ENCODE data around the gene FGF6.

FGF6 gene

DNA sequence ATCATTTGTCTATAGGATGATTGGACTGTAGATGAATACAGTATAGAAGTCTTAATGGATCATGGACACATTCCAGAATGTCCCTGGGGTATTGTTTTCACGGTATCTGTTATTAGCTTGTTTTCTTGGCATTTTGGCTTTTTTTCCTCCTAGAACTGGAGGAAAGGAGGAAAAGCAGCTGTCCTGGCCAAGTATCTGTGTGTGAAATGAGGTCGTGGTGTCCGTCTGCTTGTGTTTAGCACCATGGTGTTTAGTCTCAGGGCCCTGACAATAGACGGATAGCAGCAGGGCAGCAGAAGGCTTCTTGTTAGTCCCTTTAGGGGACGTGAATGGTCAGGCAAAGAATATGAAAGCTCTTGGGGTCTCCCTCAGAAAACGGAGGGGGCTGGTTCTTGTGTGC, 21.2 kb downstream of the FGF6 start:
- no peak for DNase-seq (ENCODE audit: extremely low spot score)
- ChIA-PET POLR2A (no interaction called here), CTCF (interaction anchor here (2.2 kb wide), 1 partner anchor 13 kb away, joined by 7 read pairs; no protein-coding TSS in a partner anchor)
- TF ChIP-seq, protein P1, sequence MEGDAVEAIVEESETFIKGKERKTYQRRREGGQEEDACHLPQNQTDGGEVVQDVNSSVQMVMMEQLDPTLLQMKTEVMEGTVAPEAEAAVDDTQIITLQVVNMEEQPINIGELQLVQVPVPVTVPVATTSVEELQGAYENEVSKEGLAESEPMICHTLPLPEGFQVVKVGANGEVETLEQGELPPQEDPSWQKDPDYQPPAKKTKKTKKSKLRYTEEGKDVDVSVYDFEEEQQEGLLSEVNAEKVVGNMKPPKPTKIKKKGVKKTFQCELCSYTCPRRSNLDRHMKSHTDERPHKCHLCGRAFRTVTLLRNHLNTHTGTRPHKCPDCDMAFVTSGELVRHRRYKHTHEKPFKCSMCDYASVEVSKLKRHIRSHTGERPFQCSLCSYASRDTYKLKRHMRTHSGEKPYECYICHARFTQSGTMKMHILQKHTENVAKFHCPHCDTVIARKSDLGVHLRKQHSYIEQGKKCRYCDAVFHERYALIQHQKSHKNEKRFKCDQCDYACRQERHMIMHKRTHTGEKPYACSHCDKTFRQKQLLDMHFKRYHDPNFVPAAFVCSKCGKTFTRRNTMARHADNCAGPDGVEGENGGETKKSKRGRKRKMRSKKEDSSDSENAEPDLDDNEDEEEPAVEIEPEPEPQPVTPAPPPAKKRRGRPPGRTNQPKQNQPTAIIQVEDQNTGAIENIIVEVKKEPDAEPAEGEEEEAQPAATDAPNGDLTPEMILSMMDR (IDR thresholded peaks at IDR 0.05; ENCODE audit: control extremely low read depth, extremely low read depth, low read depth, missing control alignments): no peak

DNA sequence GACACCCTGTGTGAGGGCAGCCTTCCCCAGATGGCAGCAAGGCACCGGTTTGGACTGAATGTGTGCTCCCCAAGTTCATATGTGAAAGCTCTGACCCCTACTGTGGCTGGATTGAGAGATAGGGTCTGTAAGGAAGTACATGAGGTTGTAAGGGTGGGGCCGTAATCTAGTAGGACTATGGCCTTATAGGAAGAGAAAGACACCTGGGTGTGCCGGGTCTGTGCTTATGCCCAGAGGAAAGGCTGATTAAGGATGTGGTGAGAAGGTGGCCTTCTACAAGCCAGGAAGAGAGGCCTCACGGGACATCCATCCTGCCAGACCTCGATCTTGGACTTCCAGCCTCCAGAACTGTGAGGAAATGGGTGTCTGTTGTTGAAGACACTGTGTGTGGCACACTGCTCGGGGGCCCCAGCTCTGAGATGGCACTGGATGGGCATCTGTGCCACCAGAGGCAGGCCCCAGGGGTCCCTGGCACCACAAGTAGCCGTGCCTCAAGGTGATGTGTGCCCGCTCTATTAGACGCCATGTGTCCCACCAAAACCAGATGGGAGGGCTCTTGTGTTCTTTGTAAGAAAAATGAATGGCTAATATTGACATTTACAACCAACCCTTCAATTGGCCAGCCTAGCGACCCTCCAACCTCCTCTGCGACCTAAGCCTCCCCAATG, 22.0 kb downstream of the FGF6 start:
- TF ChIP-seq, protein P1 (IDR thresholded peaks at IDR 0.05; ENCODE audit: control extremely low read depth, extremely low read depth, low read depth, missing control alignments): no peak
- no peak for DNase-seq (ENCODE audit: extremely low spot score)
- POLR2A ChIA-PET: interaction anchor here (0.7 kb wide), 1 partner anchor 436 kb away, joined by 9 read pairs; no protein-coding TSS in a partner anchor
- CTCF ChIA-PET: interaction anchor here (1.3 to 4.4 kb wide), 5 partner anchors 12 to 334 kb away, joined by 3 to 23 read pairs (median 7); no protein-coding TSS in a partner anchor

DNA sequence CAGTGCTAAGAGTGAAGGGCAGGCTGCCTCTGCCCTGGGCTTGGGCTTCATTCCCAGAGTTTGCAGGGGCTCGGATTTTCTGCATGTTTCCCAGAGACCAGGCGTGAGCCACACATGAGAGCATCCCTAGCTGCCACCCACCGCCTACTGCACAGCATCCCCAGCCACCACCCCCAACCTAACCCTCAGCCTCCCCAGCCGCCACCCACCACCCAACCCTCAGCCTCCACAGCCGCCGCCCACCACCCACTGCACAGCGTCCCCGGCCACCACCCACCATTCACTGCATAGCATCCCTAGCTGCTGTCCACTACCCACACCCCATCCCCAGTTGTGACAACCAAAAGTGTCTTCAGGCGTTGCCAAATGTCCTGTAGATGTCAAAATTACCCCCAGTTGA, 22.6 kb downstream of the FGF6 start:
- ChIA-PET POLR2A (interaction anchor here (0.7 kb wide), 1 partner anchor 435 kb away, joined by 9 read pairs; no protein-coding TSS in a partner anchor), CTCF (interaction anchor here (1.2 to 4.4 kb wide), 9 partner anchors 9 to 537 kb away, joined by 3 to 37 read pairs (median 7); no protein-coding TSS in a partner anchor)
- DNase-seq (ENCODE audit: extremely low spot score): no peak
- TF ChIP-seq, protein P1 (IDR thresholded peaks at IDR 0.05; ENCODE audit: control extremely low read depth, extremely low read depth, low read depth, missing control alignments): no peak

GRCh38 chr12:4421590-4422031, 24.0 kb downstream of the FGF6 start:
- CTCF ChIA-PET: interaction anchor here (0.6 to 4.4 kb wide), 19 partner anchors 10 to 535 kb away, joined by 3 to 37 read pairs (median 4); no protein-coding TSS in a partner anchor
- TF ChIP-seq, protein P1 (IDR thresholded peaks at IDR 0.05; ENCODE audit: control extremely low read depth, extremely low read depth, low read depth, missing control alignments): peak; percentile 42
- DNase-seq (ENCODE audit: extremely low spot score): peak; percentile 72
- POLR2A ChIA-PET: no interaction called here

DNA sequence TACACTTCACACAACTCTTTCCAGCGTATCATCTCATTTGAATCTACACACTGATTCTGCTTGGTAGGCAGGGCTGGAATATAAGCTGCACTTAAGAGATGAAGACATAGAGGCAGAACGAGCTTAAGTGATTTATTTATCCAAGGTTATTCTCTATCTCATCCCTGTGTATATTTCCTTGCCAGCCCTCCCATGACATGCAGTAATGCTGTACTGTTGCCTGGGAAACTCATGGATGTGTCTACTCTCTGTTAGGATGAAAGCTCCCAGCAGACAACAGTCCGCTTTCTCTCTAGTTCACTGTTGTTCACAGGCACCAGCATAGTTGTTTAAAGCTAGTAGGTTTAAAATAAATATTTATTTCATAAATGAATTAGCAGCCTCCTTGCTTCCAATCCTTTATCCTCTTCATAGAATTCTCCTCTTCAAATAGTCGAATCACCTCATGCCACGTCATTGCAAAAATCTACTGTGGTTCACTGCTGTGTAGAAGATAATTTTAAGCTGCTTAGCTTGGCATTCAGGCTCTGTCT, 25.4 kb downstream of the FGF6 start:
- TF ChIP-seq, protein P1 (IDR thresholded peaks at IDR 0.05; ENCODE audit: control extremely low read depth, extremely low read depth, low read depth, missing control alignments): no peak
- ChIA-PET CTCF (interaction anchor here (0.8 to 4.4 kb wide), 20 partner anchors 9 to 1120 kb away, joined by 3 to 37 read pairs (median 4); partner anchors contain the start of gene FGF6), POLR2A (no interaction called here)
- no peak for DNase-seq (ENCODE audit: extremely low spot score)

DNA sequence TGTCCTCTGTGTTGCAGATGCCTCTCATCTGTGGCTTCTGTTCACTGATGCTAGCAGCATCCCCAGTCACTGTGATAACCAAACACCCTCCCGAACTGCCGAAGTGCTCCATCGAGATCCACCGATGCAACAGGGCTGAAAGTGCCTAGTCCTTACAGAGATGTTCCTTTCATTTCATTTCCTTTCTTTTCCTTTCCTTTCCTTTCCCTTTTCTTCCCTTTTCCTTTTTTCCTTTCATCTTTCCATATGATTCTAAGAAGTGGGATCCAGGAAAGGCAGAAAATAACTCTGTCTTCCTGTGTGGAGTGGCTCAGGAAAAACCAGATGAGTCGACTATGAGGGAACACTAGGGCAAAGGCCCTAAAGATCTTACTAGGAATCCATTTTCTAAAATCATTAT, 26.7 kb downstream of the FGF6 start:
- CTCF ChIA-PET: no interaction called here

More for the DNA sequence above, 26.7 kb downstream of the FGF6 start:
- no peak for DNase-seq (ENCODE audit: extremely low spot score)
- POLR2A ChIA-PET: no interaction called here
- TF ChIP-seq, protein P1 (IDR thresholded peaks at IDR 0.05; ENCODE audit: control extremely low read depth, extremely low read depth, low read depth, missing control alignments): no peak
